ENCODE measurements around the gene SHQ1.

DNA sequence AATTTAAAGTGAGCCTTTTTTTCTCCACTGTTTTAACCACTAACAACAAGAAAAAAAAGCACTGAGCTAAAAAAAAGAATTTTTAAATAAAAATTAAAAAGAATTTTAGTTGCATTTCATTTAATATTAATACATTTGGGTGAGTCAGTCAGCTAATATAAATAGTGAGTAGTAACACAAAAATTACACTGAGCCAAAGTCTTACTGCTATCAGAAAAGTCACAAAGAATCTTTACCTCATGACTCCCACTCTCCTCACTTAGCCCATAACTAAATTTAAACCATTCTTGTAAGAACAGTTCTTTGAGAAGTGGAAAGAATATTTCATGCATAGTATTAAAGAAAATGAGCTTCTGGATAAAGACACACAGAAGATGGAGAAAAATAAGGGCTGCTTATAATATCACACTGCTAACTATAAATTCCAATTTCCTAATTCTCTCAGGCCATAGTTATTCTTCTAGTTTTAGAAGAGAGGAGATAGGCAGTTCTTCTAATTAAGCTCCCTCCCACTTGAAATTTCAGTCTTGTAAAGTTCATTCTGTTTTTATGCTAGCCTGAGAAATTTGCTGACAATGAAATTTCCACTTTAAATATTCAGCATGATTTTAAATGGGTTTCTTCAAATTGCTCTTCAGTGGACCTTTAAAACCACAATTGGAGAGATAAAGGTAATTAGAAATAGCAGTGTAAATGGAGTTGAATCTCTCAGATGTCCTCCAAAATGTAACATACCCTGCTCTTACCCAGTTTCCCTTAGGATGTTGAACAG, 17.6 kb downstream of the SHQ1 start:
- TF ChIP-seq, protein P1, sequence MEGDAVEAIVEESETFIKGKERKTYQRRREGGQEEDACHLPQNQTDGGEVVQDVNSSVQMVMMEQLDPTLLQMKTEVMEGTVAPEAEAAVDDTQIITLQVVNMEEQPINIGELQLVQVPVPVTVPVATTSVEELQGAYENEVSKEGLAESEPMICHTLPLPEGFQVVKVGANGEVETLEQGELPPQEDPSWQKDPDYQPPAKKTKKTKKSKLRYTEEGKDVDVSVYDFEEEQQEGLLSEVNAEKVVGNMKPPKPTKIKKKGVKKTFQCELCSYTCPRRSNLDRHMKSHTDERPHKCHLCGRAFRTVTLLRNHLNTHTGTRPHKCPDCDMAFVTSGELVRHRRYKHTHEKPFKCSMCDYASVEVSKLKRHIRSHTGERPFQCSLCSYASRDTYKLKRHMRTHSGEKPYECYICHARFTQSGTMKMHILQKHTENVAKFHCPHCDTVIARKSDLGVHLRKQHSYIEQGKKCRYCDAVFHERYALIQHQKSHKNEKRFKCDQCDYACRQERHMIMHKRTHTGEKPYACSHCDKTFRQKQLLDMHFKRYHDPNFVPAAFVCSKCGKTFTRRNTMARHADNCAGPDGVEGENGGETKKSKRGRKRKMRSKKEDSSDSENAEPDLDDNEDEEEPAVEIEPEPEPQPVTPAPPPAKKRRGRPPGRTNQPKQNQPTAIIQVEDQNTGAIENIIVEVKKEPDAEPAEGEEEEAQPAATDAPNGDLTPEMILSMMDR (IDR thresholded peaks at IDR 0.05): no peak
- no peak for TF ChIP-seq POLR2A (IDR thresholded peaks at IDR 0.05)
